ENCODE measurements around the gene ADCY6. TPM values are rescaled to one million over a fixed set of nuclear protein-coding genes. Genes with fewer than 3 reads are reported as not detected.

Gene ADCY6
- total RNA-seq, 1 experiment from 2014 or later, result 19.0 TPM

- ATAC-seq, result no peak
- H3K9ac ChIP-seq (ENCODE audit: low read length), result no peak overlapping the region
- intact Hi-C loops (cut with micrococcal nuclease), result no loop called here
Measured at GRCh38 chr12:48775991-48776649, 12.8 kb downstream of the ADCY6 start.

GRCh38 chr12:48775299-48775698 lies 13.6 kb downstream of the ADCY6 start:
- Histone ChIP-seq H3K4me3 (ENCODE audit: low read length) (no peak overlapping the region), H3K4me2 (ENCODE audit: low read length) (no peak overlapping the region), H3K27me3 (ENCODE audit: low read length) (no peaks in the 10 kb centered on the region), H3K79me2 (ENCODE audit: low read length) (peaks cover 7% of the 10 kb centered on the region; the same call in 1 of the 2 replicates), H4K20me1 (ENCODE audit: low read length) (no peaks in the 10 kb centered on the region), H3K9ac (ENCODE audit: low read length) (no peak overlapping the region), H3K36me3 (ENCODE audit: low read depth, low read length) (peaks cover 23% of the 10 kb centered on the region; the same call in 1 of the 2 replicates), H3F3A (ENCODE audit: low read length, unreplicated experiment) (no peaks in the 10 kb centered on the region), H3K9me2 (replicated peaks; ENCODE audit: low read length) (no peaks in the 10 kb centered on the region), H3K27ac (ENCODE audit: low read length) (no peak overlapping the region), H3K4me1 (ENCODE audit: insufficient read depth, low read length) (peaks cover 1% of the 10 kb centered on the region; the same call in 1 of the 2 replicates), H3K9me3 (ENCODE audit: low read length) (no peaks in the 10 kb centered on the region), H2AFZ (ENCODE audit: low read length) (no peak overlapping the region)
- DNase-seq, result no peak
- POLR2A ChIA-PET (ENCODE audit: unreplicated experiment), result no interaction called here
- ATAC-seq, result no peak
- BruUV-seq (replicated peaks), result no TSS peak
- no peak for TF ChIP-seq EZH2 (IDR thresholded peaks at IDR 0.05; ENCODE audit: low read length, unreplicated experiment)
- no peak for TF ChIP-seq CTCF (conservative IDR thresholded peaks at IDR 0.05; ENCODE audit: low read depth, low read length)
- TF ChIP-seq EZH2phosphoT487 (IDR thresholded peaks at IDR 0.05; ENCODE audit: borderline replicate concordance, low read length), result no peak
- CTCF ChIA-PET, result no interaction called here
- intact Hi-C loops (cut with micrococcal nuclease), result no loop called here

More at GRCh38 chr12:48775991-48776649, 12.8 kb downstream of the ADCY6 start:
- Histone ChIP-seq H3K36me3 (ENCODE audit: low read depth, low read length) (peaks cover 16% of the 10 kb centered on the region; the same call in 1 of the 2 replicates), H3K27me3 (ENCODE audit: low read length) (no peaks in the 10 kb centered on the region), H3K4me3 (ENCODE audit: low read length) (no peak overlapping the region), H3K4me1 (ENCODE audit: insufficient read depth, low read length) (peaks cover 9% of the 10 kb centered on the region), H3K9me2 (replicated peaks; ENCODE audit: low read length) (no peaks in the 10 kb centered on the region), H3F3A (ENCODE audit: low read length, unreplicated experiment) (no peaks in the 10 kb centered on the region), H3K79me2 (ENCODE audit: low read length) (peaks cover 10% of the 10 kb centered on the region; the same call in 1 of the 2 replicates), H2AFZ (ENCODE audit: low read length) (no peak overlapping the region), H4K20me1 (ENCODE audit: low read length) (no peaks in the 10 kb centered on the region), H3K4me2 (ENCODE audit: low read length) (no peak overlapping the region), H3K9me3 (ENCODE audit: low read length) (no peaks in the 10 kb centered on the region), H3K27ac (ENCODE audit: low read length) (no peak overlapping the region)
- BruUV-seq (replicated peaks), result no TSS peak
- POLR2A ChIA-PET (ENCODE audit: unreplicated experiment), result no interaction called here
- CTCF ChIA-PET, result no interaction called here
- TF ChIP-seq CTCF (conservative IDR thresholded peaks at IDR 0.05; ENCODE audit: low read depth, low read length) (no peak), EZH2phosphoT487 (IDR thresholded peaks at IDR 0.05; ENCODE audit: borderline replicate concordance, low read length) (no peak), EZH2 (IDR thresholded peaks at IDR 0.05; ENCODE audit: low read length, unreplicated experiment) (no peak)
- no peak for DNase-seq

- TF ChIP-seq EZH2 (IDR thresholded peaks at IDR 0.05; ENCODE audit: low read length, unreplicated experiment) (no peak), CTCF (conservative IDR thresholded peaks at IDR 0.05; ENCODE audit: low read depth, low read length) (no peak), EZH2phosphoT487 (IDR thresholded peaks at IDR 0.05; ENCODE audit: borderline replicate concordance, low read length) (no peak)
- Histone ChIP-seq H3K27ac (ENCODE audit: low read length) (no peak overlapping the region), H4K20me1 (ENCODE audit: low read length) (no peaks in the 10 kb centered on the region), H3K9me3 (ENCODE audit: low read length) (no peaks in the 10 kb centered on the region), H3K79me2 (ENCODE audit: low read length) (0 out of 2 replicates have a peak, but pooled peaks cover 4% of the 10 kb centered on the region), H3K27me3 (ENCODE audit: low read length) (no peaks in the 10 kb centered on the region), H3K9me2 (replicated peaks; ENCODE audit: low read length) (no peaks in the 10 kb centered on the region), H3F3A (ENCODE audit: low read length, unreplicated experiment) (no peaks in the 10 kb centered on the region), H2AFZ (ENCODE audit: low read length) (no peak overlapping the region), H3K9ac (ENCODE audit: low read length) (no peak overlapping the region), H3K4me2 (ENCODE audit: low read length) (no peak overlapping the region), H3K36me3 (ENCODE audit: low read depth, low read length) (peaks cover 25% of the 10 kb centered on the region; the same call in 1 of the 2 replicates), H3K4me3 (ENCODE audit: low read length) (no peak overlapping the region), H3K4me1 (ENCODE audit: insufficient read depth, low read length) (no peaks in the 10 kb centered on the region)
- ATAC-seq, result no peak
- BruUV-seq (replicated peaks), result no TSS peak
- DNase-seq, result no peak
- intact Hi-C loops (cut with micrococcal nuclease), result no loop called here
- ChIA-PET POLR2A (ENCODE audit: unreplicated experiment) (no interaction called here), CTCF (no interaction called here)
Measured at GRCh38 chr12:48774516-48774915, 14.4 kb downstream of the ADCY6 start.
